Activated CD4-positive, alpha-beta memory T cell treated with anti-CD3 and anti-CD28 coated beads for 36 hours (primary cell): ENCODE data around the gene TBX3. TPM values are rescaled to one million over a fixed set of nuclear protein-coding genes. Genes with fewer than 3 reads are reported as not detected.

ENCODE experiments used
- CTCF ChIA-PET: fragments of 350-600 bp; sonication (Branson Sonifier 250); formaldehyde crosslinking; loops from one replicate; lab custom pipeline; 2021; ENCODE audit warnings: antibody characterized with exemption, inconsistent platforms; lab: Charles Lee
- POLR2A ChIA-PET: fragments of 350-600 bp; sonication (Branson Sonifier 250); formaldehyde crosslinking; loops from one replicate; lab custom pipeline; 2021; ENCODE audit warnings: antibody characterized with exemption; lab: Charles Lee
- DNase-seq: peaks from one replicate; pipeline ENCODE4 v3.0.0-alpha.2; 2020
- H3K27ac Mint-ChIP-seq: one replicate; pipeline ENCODE4 v1.8.0; 2021; ENCODE audit warnings: mixed read lengths
- H3K27me3 Mint-ChIP-seq: one replicate; pipeline ENCODE4 v1.8.0; 2021; ENCODE audit warnings: mixed read lengths
- H3K36me3 Mint-ChIP-seq: one replicate; pipeline ENCODE4 v1.8.0; 2021; ENCODE audit warnings: mixed read lengths
- H3K4me1 Mint-ChIP-seq: one replicate; pipeline ENCODE4 v1.8.0; 2021; ENCODE audit warnings: low read depth, mixed read lengths
- H3K4me3 Mint-ChIP-seq: one replicate; pipeline ENCODE4 v1.8.0; 2021; ENCODE audit warnings: mild to moderate bottlenecking, mixed read lengths
- H3K9me3 Mint-ChIP-seq: one replicate; pipeline ENCODE4 v1.8.0; 2021; ENCODE audit warnings: mixed read lengths
- intact Hi-C: fragments of 100-400 bp; cut with micrococcal nuclease; formaldehyde crosslinking; loops from one replicate; pipeline ENCODE4 v1.15.1; 2023
- total RNA-seq, 2 experiments: library from RNA; stranded (reverse); gene quantifications; one replicate each; pipeline ENCODE4 v1.2.3, GENCODE V29; 2021

Gene TBX3
- total RNA-seq, 2 experiments from 2014 or later, result not detected

DNA sequence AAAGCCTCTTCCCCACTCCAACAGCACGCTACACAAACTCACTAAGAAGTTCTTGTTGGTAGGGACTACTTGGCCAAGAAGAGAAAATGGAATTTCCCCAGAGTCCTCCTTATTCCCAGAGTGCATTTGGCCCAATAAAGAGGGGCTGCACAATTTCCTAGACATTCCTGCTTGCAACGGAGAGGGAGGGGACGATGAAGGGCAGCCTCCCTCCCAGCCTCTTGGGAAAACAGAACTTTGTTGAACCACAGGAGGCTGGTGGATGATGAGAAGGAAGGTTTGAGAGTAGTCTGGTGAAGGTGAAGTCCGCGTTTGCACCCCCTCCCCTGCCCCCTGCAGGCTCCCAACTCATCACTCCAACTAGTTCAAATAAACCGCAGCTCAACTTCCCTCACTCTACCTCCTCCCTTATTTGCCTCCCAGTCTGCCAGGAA is 19.1 kb upstream of the TBX3 start:
- H3K9me3 Mint-ChIP-seq, result no peaks in the 10 kb centered on the region
- H3K4me1 Mint-ChIP-seq, result no peaks in the 10 kb centered on the region
- CTCF ChIA-PET, result no interaction called here
- no peak for DNase-seq
- H3K27ac Mint-ChIP-seq, result no peak overlapping the region
- peaks cover 37% of the 10 kb centered on the region for H3K27me3 Mint-ChIP-seq
- POLR2A ChIA-PET, result no interaction called here
- no peaks in the 10 kb centered on the region for H3K36me3 Mint-ChIP-seq
- H3K4me3 Mint-ChIP-seq, result no peak overlapping the region
- intact Hi-C loops, result no loop called here

GRCh38 chr12:114702462-114702861 is 18.5 kb upstream of the TBX3 start:
- Mint-ChIP-seq H3K4me1 (no peaks in the 10 kb centered on the region), H3K27me3 (peaks cover 44% of the 10 kb centered on the region), H3K9me3 (no peaks in the 10 kb centered on the region), H3K36me3 (no peaks in the 10 kb centered on the region), H3K4me3 (no peak overlapping the region), H3K27ac (no peak overlapping the region)
- CTCF ChIA-PET, result no interaction called here
- DNase-seq, result no peak
- intact Hi-C loops, result no loop called here
- POLR2A ChIA-PET, result no interaction called here

DNA sequence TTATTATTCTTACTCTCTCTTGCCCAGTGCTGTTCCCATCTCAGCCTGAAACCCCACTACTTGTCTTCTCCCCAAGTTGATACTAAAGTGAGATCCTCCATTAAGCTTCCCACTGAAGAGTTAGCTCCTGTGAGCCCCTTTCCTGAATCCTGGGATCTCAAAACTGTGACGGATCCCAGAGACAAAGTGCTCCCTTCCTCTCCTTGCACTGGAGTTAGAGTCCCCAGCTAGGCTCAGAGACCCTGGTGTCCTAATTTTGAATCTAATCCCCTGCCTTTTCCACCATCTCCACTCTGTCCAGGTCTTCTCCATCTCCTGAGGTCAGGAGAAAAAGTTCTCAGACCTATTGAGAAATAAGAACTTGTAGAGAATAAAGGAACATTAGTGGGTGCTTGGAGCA is 17.6 kb upstream of the TBX3 start:
- Mint-ChIP-seq H3K9me3 (no peaks in the 10 kb centered on the region), H3K4me1 (no peaks in the 10 kb centered on the region), H3K4me3 (no peak overlapping the region), H3K36me3 (no peaks in the 10 kb centered on the region), H3K27me3 (peaks cover 50% of the 10 kb centered on the region), H3K27ac (no peak overlapping the region)
- ChIA-PET POLR2A (no interaction called here), CTCF (no interaction called here)
- intact Hi-C loops, result no loop called here
- no peak for DNase-seq

DNA sequence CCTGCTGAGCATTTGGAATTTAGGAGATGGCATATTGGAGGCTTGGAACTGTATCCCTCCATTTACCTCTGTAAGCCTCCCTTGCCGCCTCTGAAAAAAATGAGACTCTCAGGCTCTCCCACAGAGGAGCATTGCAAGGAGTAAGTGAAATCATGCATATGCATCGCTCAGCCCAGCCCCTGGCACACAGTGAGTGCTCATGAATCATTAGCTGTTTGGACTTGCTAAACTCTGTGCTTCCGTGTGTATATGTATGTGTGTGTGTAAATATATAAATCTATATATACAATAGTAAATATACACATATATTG is 17.1 kb upstream of the TBX3 start:
- Mint-ChIP-seq H3K36me3 (no peaks in the 10 kb centered on the region), H3K4me1 (no peaks in the 10 kb centered on the region), H3K9me3 (no peaks in the 10 kb centered on the region), H3K27me3 (peaks cover 53% of the 10 kb centered on the region), H3K27ac (no peak overlapping the region), H3K4me3 (no peak overlapping the region)
- ChIA-PET POLR2A (no interaction called here), CTCF (no interaction called here)
- DNase-seq, result no peak
- intact Hi-C loops, result no loop called here

- Mint-ChIP-seq H3K36me3 (no peaks in the 10 kb centered on the region), H3K9me3 (no peaks in the 10 kb centered on the region), H3K27ac (no peak overlapping the region), H3K4me3 (no peak overlapping the region), H3K27me3 (peaks cover 56% of the 10 kb centered on the region), H3K4me1 (no peaks in the 10 kb centered on the region)
- intact Hi-C loops, result no loop called here
- ChIA-PET CTCF (no interaction called here), POLR2A (no interaction called here)
- DNase-seq, result no peak
These were observed 16.6 kb upstream of the TBX3 start for GRCh38 chr12:114700392-114701103.

GRCh38 chr12:114698566-114699163 is 14.7 kb upstream of the TBX3 start:
- POLR2A ChIA-PET, result no interaction called here
- H3K9me3 Mint-ChIP-seq, result no peaks in the 10 kb centered on the region
- H3K27ac Mint-ChIP-seq, result no peak overlapping the region
- intact Hi-C loops, result no loop called here
- CTCF ChIA-PET, result interaction anchor here (0.6 kb wide), 1 partner anchor 31 kb away, joined by 3 read pairs; no protein-coding TSS in a partner anchor
- no peak overlapping the region for H3K4me3 Mint-ChIP-seq
- no peaks in the 10 kb centered on the region for H3K4me1 Mint-ChIP-seq
- no peaks in the 10 kb centered on the region for H3K36me3 Mint-ChIP-seq
- peaks cover 75% of the 10 kb centered on the region for H3K27me3 Mint-ChIP-seq
- no peak for DNase-seq

DNA sequence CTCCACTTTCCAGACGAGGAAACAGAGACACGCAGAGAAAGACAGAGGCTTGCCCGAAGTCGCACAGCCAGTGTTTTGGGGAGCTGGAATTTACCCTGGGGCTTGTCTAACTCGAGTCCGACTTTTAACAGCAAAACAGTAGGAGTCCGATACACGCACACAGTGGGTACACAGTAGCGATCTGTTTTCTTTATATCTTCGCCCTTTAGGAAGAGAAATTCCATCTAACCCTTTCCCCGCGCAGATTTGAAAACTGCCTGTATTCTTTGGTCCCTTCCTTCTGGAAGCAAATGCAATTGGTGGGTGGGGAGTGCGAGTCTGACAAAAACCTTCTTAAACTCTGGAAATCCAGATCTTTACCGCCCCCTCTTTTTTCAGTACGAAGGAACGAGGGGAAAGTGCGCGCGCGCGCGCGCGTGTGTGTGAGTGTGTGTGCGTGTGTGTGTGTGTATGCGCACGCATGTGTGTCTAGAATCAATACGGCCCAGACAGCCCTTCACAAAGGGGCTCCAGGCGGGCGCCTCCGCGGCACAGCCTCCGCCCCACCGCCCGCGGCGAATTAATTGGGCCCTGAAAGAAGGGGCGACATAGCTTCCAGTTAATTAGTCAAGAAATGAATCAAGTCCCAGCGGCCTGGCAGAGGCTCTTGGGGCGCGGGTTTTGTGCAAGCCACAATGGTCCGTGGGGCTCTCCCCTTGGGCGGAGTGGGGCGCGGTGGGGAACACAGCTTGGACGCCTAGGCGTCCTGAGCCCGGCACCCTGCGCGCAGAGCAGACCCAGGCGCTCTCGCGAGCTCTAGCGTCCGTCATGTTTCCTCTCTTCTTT is 14.0 kb upstream of the TBX3 start:
- DNase-seq, result no peak
- CTCF ChIA-PET, result no interaction called here
- intact Hi-C loops, result no loop called here
- POLR2A ChIA-PET, result no interaction called here
- H3K36me3 Mint-ChIP-seq, result no peaks in the 10 kb centered on the region
- H3K4me3 Mint-ChIP-seq, result no peak overlapping the region
- H3K27ac Mint-ChIP-seq, result no peak overlapping the region
- H3K9me3 Mint-ChIP-seq, result no peaks in the 10 kb centered on the region
- peaks cover 82% of the 10 kb centered on the region for H3K27me3 Mint-ChIP-seq
- H3K4me1 Mint-ChIP-seq, result no peaks in the 10 kb centered on the region

- DNase-seq, result no peak
- H3K27ac Mint-ChIP-seq, result no peak overlapping the region
- POLR2A ChIA-PET, result no interaction called here
- no peak overlapping the region for H3K4me3 Mint-ChIP-seq
- CTCF ChIA-PET, result no interaction called here
- no peaks in the 10 kb centered on the region for H3K4me1 Mint-ChIP-seq
- no peaks in the 10 kb centered on the region for H3K36me3 Mint-ChIP-seq
- H3K9me3 Mint-ChIP-seq, result no peaks in the 10 kb centered on the region
- H3K27me3 Mint-ChIP-seq, result peaks cover 81% of the 10 kb centered on the region
- intact Hi-C loops, result no loop called here
These were observed 13.3 kb upstream of the TBX3 start for GRCh38 chr12:114697243-114697716.

DNA sequence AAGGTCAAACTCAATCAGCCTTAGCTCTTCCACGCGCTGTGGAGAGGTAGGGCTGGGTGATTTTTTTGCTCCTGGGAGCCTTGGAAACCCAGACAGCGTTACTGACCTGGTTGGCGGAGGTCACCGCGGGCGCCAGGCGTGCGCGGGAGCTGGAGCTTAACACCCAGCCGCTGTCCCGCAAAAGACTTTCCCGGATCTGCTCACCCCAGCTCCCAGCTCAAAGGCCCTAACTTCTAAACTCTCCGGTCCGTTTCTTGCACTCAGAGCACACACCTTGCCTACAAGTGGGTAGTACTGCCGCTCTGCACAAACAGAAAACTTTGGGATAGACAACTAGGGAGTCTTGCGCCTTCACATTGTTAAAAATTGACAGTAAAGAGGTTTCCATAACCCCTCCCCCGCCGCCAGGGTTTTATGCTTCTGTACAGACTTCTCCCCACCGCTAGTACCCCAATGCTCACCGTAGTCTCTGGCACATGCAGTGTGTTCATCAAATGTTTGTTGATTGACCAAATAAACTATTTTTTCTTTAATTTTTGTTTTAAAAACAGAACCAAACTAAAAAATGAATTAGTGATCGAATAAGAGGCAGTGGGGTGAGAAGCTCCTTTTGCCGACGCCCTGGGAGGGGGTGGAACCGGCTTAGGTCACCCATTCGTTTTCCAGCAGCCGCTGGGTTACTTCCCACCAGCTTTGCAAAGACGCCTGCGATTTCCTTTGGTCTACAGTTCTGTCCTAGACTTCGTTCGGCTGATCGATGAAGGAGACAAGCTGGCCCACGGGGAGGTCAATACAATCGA is 12.7 kb upstream of the TBX3 start:
- POLR2A ChIA-PET, result no interaction called here
- CTCF ChIA-PET, result no interaction called here
- no peaks in the 10 kb centered on the region for H3K4me1 Mint-ChIP-seq
- peaks cover 80% of the 10 kb centered on the region for H3K27me3 Mint-ChIP-seq
- no peaks in the 10 kb centered on the region for H3K36me3 Mint-ChIP-seq
- DNase-seq, result no peak
- no peak overlapping the region for H3K27ac Mint-ChIP-seq
- H3K9me3 Mint-ChIP-seq, result no peaks in the 10 kb centered on the region
- intact Hi-C loops, result no loop called here
- H3K4me3 Mint-ChIP-seq, result no peak overlapping the region

- ChIA-PET CTCF (no interaction called here), POLR2A (no interaction called here)
- Mint-ChIP-seq H3K9me3 (no peaks in the 10 kb centered on the region), H3K4me1 (no peaks in the 10 kb centered on the region), H3K27ac (no peak overlapping the region), H3K27me3 (peaks cover 84% of the 10 kb centered on the region), H3K4me3 (no peak overlapping the region), H3K36me3 (no peaks in the 10 kb centered on the region)
- no peak for DNase-seq
- intact Hi-C loops, result no loop called here
These were observed 11.3 kb upstream of the TBX3 start for GRCh38 chr12:114695305-114695592.

GRCh38 chr12:114694436-114695304 is 10.7 kb upstream of the TBX3 start:
- Mint-ChIP-seq H3K4me1 (no peaks in the 10 kb centered on the region), H3K36me3 (no peaks in the 10 kb centered on the region), H3K27ac (no peak overlapping the region), H3K9me3 (no peaks in the 10 kb centered on the region), H3K27me3 (peaks cover 82% of the 10 kb centered on the region), H3K4me3 (no peak overlapping the region)
- no peak for DNase-seq
- intact Hi-C loops, result no loop called here
- ChIA-PET CTCF (no interaction called here), POLR2A (no interaction called here)
